HG02588 (cell line): ENCODE results near the gene CERS6.

Experiments used
- ATAC-seq: cut with Tn5 transposase; IDR thresholded peaks from one replicate; pipeline ENCODE4 v1.9.1; 2021; ENCODE audit warnings: mild to moderate bottlenecking, moderate library complexity; ENCODE audit not compliant: unreplicated experiment

CERS6 gene

GRCh38 chr2:168441214-168441872 is 14.7 kb upstream of the CERS6 start:
- ATAC-seq: no peak

- no peak for ATAC-seq
Measured at GRCh38 chr2:168443818-168444217, 12.3 kb upstream of the CERS6 start.

GRCh38 chr2:168445960-168446359 is 10.1 kb upstream of the CERS6 start:
- no peak for ATAC-seq

GRCh38 chr2:168448980-168449379 is 7.1 kb upstream of the CERS6 start:
- no peak for ATAC-seq

GRCh38 chr2:168449419-168449818 is 6.7 kb upstream of the CERS6 start:
- ATAC-seq: no peak

- no peak for ATAC-seq
Measured at GRCh38 chr2:168450171-168450570, 5.9 kb upstream of the CERS6 start.

- ATAC-seq: no peak
Measured at GRCh38 chr2:168450732-168451131, 5.3 kb upstream of the CERS6 start.

GRCh38 chr2:168452781-168453180 is 3.3 kb upstream of the CERS6 start:
- no peak for ATAC-seq

- ATAC-seq: no peak
Measured at GRCh38 chr2:168453404-168453803, 2.7 kb upstream of the CERS6 start.

- ATAC-seq: no peak
Measured at GRCh38 chr2:168454737-168455644, 1.1 kb upstream of the CERS6 start.

GRCh38 chr2:168456521-168457189 is 583 bp downstream of the CERS6 start:
- ATAC-seq: peak; percentile 24

GRCh38 chr2:168457190-168457895 is 1.3 kb downstream of the CERS6 start:
- no peak for ATAC-seq

GRCh38 chr2:168458139-168458538 is 2.1 kb downstream of the CERS6 start:
- no peak for ATAC-seq

- ATAC-seq: no peak
Measured at GRCh38 chr2:168459256-168459655, 3.2 kb downstream of the CERS6 start.

- ATAC-seq: no peak
Measured at GRCh38 chr2:168460571-168460970, 4.5 kb downstream of the CERS6 start.

GRCh38 chr2:168461178-168461941 is 5.3 kb downstream of the CERS6 start:
- ATAC-seq: no peak

GRCh38 chr2:168461942-168462331 is 5.9 kb downstream of the CERS6 start:
- ATAC-seq: no peak

GRCh38 chr2:168462543-168463045 is 6.5 kb downstream of the CERS6 start:
- ATAC-seq: no peak

GRCh38 chr2:168465594-168465993 is 9.5 kb downstream of the CERS6 start:
- ATAC-seq: no peak

GRCh38 chr2:168466190-168466737 is 10.2 kb downstream of the CERS6 start:
- no peak for ATAC-seq
